ENCODE measurements around the gene DNAJC1. TPM values are rescaled to one million over a fixed set of nuclear protein-coding genes. Genes with fewer than 3 reads are reported as not detected.
"Not testable (repeated sequence)": the region's sequence is repeated elsewhere in the genome, so short reads cannot be mapped to it uniquely, and the experiment has no call there.

The DNAJC1 gene
- total RNA-seq, 1 donor from 2014 or later: 18.2 TPM

DNA sequence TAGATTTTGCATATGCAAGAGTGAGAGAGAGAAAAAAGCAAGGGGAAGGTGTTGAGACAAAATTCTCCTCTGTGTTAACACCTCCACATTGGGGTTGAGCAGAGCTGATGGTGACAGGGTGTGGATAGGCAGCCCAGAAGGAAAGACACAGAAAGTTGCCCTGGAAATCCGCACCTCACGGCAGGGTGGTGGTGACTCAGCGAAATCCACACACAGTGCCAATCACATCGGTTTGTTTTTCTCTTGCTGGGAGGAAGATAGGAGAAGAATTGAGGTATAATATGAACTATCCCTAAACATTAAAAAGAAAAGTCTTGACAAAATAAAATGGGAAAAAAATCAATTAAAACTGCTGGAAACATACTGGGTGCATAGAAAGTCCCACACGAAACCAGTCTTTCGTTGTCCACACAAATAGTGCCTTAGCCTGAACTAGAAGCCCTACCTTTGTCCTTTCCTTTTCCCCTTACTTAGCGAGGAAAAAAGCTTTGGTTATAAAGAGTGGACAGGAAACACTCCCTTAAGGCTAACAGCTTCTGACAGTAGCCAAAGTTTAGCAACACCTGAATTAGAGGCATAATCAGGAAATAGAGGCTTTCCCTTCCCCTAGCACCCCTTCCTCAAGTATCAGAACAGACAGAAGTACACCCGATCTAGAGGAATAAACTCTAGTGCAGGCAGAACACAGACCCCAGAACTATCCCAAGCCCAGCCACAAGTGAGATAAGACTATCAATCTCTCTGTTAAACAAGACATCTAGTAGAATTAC is 39.2 kb upstream of the DNAJC1 start:
- H3K27ac Mint-ChIP-seq: peak overlapping the region; percentile 38
- no peaks in the 10 kb centered on the region for H3K36me3 Mint-ChIP-seq
- peak overlapping the region; percentile 22 for H3K4me3 Mint-ChIP-seq
- H3K9me3 Mint-ChIP-seq: no peaks in the 10 kb centered on the region
- peaks cover 5% of the 10 kb centered on the region for H3K4me1 Mint-ChIP-seq (ENCODE audit: unreplicated experiment)
- DNase-seq (ENCODE audit: extremely low spot score, unreplicated experiment): no peak
- H3K27me3 Mint-ChIP-seq: no peaks in the 10 kb centered on the region
- TF ChIP-seq, protein P1, sequence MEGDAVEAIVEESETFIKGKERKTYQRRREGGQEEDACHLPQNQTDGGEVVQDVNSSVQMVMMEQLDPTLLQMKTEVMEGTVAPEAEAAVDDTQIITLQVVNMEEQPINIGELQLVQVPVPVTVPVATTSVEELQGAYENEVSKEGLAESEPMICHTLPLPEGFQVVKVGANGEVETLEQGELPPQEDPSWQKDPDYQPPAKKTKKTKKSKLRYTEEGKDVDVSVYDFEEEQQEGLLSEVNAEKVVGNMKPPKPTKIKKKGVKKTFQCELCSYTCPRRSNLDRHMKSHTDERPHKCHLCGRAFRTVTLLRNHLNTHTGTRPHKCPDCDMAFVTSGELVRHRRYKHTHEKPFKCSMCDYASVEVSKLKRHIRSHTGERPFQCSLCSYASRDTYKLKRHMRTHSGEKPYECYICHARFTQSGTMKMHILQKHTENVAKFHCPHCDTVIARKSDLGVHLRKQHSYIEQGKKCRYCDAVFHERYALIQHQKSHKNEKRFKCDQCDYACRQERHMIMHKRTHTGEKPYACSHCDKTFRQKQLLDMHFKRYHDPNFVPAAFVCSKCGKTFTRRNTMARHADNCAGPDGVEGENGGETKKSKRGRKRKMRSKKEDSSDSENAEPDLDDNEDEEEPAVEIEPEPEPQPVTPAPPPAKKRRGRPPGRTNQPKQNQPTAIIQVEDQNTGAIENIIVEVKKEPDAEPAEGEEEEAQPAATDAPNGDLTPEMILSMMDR (conservative IDR thresholded peaks at IDR 0.05): no peak

DNA sequence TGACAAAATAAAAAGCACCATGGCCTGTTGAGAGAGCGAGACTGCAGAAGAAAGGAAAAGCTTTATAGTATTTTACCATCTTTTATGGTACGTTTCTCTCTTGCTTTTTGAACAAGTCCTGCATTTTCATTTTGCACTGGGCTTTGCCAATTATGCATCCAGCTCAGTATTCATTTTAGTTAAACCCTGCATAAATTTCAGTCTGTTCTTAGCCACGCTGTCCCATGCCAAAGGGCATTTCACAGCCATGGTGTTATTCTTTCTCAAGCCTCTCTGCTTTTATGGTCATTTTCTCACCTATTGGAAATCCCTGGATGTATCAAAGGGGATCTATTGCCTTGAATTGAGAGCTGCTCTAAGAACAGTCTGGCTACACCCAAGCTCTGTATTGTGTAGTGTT is 30.8 kb upstream of the DNAJC1 start:
- Mint-ChIP-seq H3K36me3 (no peaks in the 10 kb centered on the region), H3K9me3 (no peaks in the 10 kb centered on the region), H3K27me3 (no peaks in the 10 kb centered on the region), H3K4me3 (no peak overlapping the region), H3K27ac (no peak overlapping the region), H3K4me1 (ENCODE audit: unreplicated experiment) (no peaks in the 10 kb centered on the region)
- DNase-seq (ENCODE audit: extremely low spot score, unreplicated experiment): no peak
- TF ChIP-seq, protein P1 (conservative IDR thresholded peaks at IDR 0.05): no peak

DNA sequence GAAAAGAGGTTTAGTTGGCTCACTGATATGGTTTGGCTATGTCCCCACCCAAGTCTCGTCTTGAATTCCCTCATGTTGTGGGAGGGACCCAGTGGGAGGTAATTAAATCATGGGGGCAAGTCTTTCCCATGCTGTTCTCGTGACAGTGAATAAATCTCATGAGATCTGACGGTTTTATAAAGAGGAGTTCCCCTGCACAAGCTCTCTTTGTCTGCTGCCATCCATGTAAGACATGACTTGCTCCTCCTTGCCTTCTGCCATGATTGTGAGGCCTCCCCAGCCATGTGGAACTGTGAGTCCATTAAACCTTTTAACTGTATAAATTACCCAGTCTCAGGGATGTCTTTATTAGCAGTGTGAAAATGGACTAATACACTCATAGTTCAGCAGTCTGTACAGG is 28.7 kb upstream of the DNAJC1 start:
- not testable (repeated sequence) for H3K27ac Mint-ChIP-seq; H3K36me3 Mint-ChIP-seq; H3K4me1 Mint-ChIP-seq (ENCODE audit: unreplicated experiment); DNase-seq (ENCODE audit: extremely low spot score, unreplicated experiment); H3K27me3 Mint-ChIP-seq; H3K4me3 Mint-ChIP-seq; H3K9me3 Mint-ChIP-seq

DNA sequence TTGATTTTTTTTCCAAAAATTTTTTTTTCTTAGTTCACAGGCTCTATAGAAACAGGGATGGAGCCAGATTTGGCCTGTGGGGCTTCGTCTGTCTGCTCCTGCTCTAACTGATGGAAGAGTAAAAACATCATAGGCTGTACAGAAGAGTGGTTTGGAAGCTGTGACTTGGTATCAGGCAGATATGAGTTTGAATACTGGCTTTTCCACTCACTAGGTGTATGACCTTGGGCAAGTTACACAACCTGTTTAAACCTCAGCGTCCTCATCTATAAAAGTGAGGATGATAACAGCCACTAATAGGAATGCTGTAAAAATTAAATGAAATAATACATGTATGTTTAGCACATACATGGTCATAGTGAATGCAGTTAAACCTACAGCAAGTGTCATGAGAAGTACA is 26.9 kb upstream of the DNAJC1 start:
- H3K27me3 Mint-ChIP-seq: no peaks in the 10 kb centered on the region
- H3K36me3 Mint-ChIP-seq: no peaks in the 10 kb centered on the region
- TF ChIP-seq, protein P1 (conservative IDR thresholded peaks at IDR 0.05): no peak
- H3K27ac Mint-ChIP-seq: no peak overlapping the region
- H3K4me3 Mint-ChIP-seq: no peak overlapping the region
- H3K9me3 Mint-ChIP-seq: peaks cover 10% of the 10 kb centered on the region
- H3K4me1 Mint-ChIP-seq (ENCODE audit: unreplicated experiment): no peaks in the 10 kb centered on the region
- no peak for DNase-seq (ENCODE audit: extremely low spot score, unreplicated experiment)

DNA sequence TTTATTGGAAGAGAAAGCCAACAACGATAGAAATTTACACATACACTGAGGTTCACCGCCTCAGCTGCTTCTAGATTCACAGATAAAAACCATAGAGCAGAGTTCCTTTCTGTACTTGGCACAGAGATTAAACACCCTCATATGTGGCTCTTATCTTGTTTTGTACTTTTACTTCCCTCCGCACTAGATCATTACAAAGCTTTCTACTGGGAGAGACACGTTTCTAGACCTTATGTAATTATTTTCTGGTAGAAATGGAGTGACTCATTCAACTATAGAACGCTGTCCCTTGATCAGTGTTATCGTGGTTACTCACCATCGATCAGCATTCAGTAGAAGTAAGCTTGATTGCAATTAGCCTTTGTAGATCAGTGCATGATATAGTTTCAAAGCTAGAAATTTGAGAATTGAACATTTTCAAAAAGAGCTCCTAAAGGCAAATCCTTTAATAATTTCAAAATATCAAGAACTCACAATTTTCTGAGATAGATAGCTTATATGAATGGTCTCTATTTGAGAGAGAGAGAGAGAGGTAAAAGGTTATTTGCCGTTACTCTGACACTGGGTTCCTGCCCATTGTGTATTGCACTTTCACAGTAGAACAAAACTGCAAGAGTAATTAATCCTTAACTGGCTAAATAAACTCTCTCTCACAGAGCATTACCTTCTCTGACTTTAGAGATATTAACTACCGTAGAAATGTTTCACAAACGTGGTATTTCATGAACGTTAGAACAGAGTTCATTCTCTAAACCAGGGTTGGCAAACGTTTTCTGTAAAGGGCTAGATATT is 26.1 kb upstream of the DNAJC1 start:
- TF ChIP-seq, protein P1 (conservative IDR thresholded peaks at IDR 0.05): no peak
- Mint-ChIP-seq H3K4me1 (ENCODE audit: unreplicated experiment) (no peaks in the 10 kb centered on the region), H3K36me3 (no peaks in the 10 kb centered on the region), H3K27ac (no peak overlapping the region), H3K27me3 (no peaks in the 10 kb centered on the region), H3K9me3 (peaks cover 10% of the 10 kb centered on the region), H3K4me3 (no peak overlapping the region)
- DNase-seq (ENCODE audit: extremely low spot score, unreplicated experiment): no peak
